Large intestine (tissue), 12 donors: Measurements from ENCODE around the gene RTL3. TPM values are rescaled to one million over a fixed set of nuclear protein-coding genes. Genes with fewer than 3 reads are reported as not detected.

ENCODE experiments used
- DNase-seq, 2 donors: peaks; one replicate each; pipeline versions ENCODE4 v3.0.0 to v3.0.0-alpha.2; 2013
- H3K27ac ChIP-seq: one replicate; pipeline ENCODE4 v1.5.1; 2013; ENCODE audit warnings: low read length
- H3K27me3 ChIP-seq: 2 replicates; pipeline ENCODE4 v1.6.1; 2013; ENCODE audit warnings: low read length; ENCODE audit not compliant: control insufficient read depth, insufficient read depth
- H3K36me3 ChIP-seq: 2 replicates; pipeline ENCODE4 v1.6.1; 2013; ENCODE audit warnings: low read length; ENCODE audit not compliant: control insufficient read depth, insufficient read depth
- H3K4me1 ChIP-seq: one replicate; pipeline ENCODE4 v1.6.1; 2013; ENCODE audit warnings: low read length; ENCODE audit not compliant: control insufficient read depth, insufficient read depth
- H3K4me3 ChIP-seq: one replicate; pipeline ENCODE4 v1.5.1; 2013; ENCODE audit warnings: low read length
- H3K9me3 ChIP-seq: one replicate; pipeline ENCODE4 v1.6.1; 2013; ENCODE audit warnings: mild to moderate bottlenecking, low read depth, low read length, moderate library complexity; ENCODE audit not compliant: control insufficient read depth
- WGBS: methylation state at CpG from one replicate; pipeline ENCODE4 v1.1.5; 2013; ENCODE audit warnings: low lambda C conversion rate; ENCODE audit not compliant: insufficient coverage; 5-methylcytosine and 5-hydroxymethylcytosine counted together
- long read RNA-seq, 11 donors: transcript quantifications; one replicate each; lab custom pipeline, GENCODE V29; 2026
- polyA plus RNA-seq: library from polyadenylated mRNA; unstranded; fragments of 120-200 nt; gene quantifications from one replicate; pipeline ENCODE4 v1.2.1, GENCODE V29; 2013

Gene RTL3
- 0.48 TPM for polyA plus RNA-seq
- long read RNA-seq, donor 1, result 0 reads
- long read RNA-seq, donor 2, result 0 reads
- long read RNA-seq, donor 3, result 0 reads
- long read RNA-seq, donor 4, result 0 reads
- long read RNA-seq, donor 5, partial matches to known transcripts, result 0 of 1 reads
- long read RNA-seq, donor 5, other reads (novel, unspliced or antisense), result 0 of 1 reads
- long read RNA-seq, donor 6, partial matches to known transcripts, result 0 of 1 reads
- long read RNA-seq, donor 6, other reads (novel, unspliced or antisense), result 0 of 1 reads
- long read RNA-seq, donor 7, result 0 reads
- long read RNA-seq, donor 8, result 0 reads
- long read RNA-seq, donor 9, result 0 reads
- long read RNA-seq, donor 10, result 0 reads
- long read RNA-seq, donor 11, result 0 reads

- Histone ChIP-seq H3K4me3 (no peak within 1 kb of the TSS), H3K4me1 (no peaks in the 10 kb centered on the region), H3K27me3 (no peaks in the 10 kb centered on the region), H3K27ac (no peak within 1 kb of the TSS), H3K36me3 (no peaks in the 10 kb centered on the region), H3K9me3 (no peaks in the 10 kb centered on the region)
- DNase-seq, result no peak
- WGBS, result no CpG with 5 or more reads among the region's 3 CpGs
Observed at GRCh38 chrX:78658845-78659744, at the start of gene RTL3. RTL3 (minus strand) TSS chrX:78659328; CDS start chrX:78658420, 908 bp downstream.

- DNase-seq, result no peak
- H3K4me1 ChIP-seq, result no peaks in the 10 kb centered on the region
- no peaks in the 10 kb centered on the region for H3K36me3 ChIP-seq
- no peak overlapping the region for H3K4me3 ChIP-seq
- no peaks in the 10 kb centered on the region for H3K27me3 ChIP-seq
- no peak overlapping the region for H3K27ac ChIP-seq
- H3K9me3 ChIP-seq, result no peaks in the 10 kb centered on the region
- WGBS, result no CpG with 5 or more reads among the region's 2 CpGs
Observed at GRCh38 chrX:78708816-78709215, 49.7 kb upstream of the RTL3 start.

GRCh38 chrX:78708262-78708661, 49.1 kb upstream of the RTL3 start:
- no peak for DNase-seq
- Histone ChIP-seq H3K9me3 (no peaks in the 10 kb centered on the region), H3K27ac (no peak overlapping the region), H3K36me3 (no peaks in the 10 kb centered on the region), H3K4me3 (no peak overlapping the region), H3K27me3 (no peaks in the 10 kb centered on the region), H3K4me1 (no peaks in the 10 kb centered on the region)
- WGBS, result no CpG with 5 or more reads among the region's 2 CpGs

GRCh38 chrX:78706071-78706470, 46.9 kb upstream of the RTL3 start:
- Histone ChIP-seq H3K27me3 (no peaks in the 10 kb centered on the region), H3K4me3 (no peak overlapping the region), H3K9me3 (no peaks in the 10 kb centered on the region), H3K27ac (no peak overlapping the region), H3K4me1 (no peaks in the 10 kb centered on the region), H3K36me3 (no peaks in the 10 kb centered on the region)
- no CpG with 5 or more reads among the region's 2 CpGs for WGBS
- no peak for DNase-seq

- Histone ChIP-seq H3K27me3 (no peaks in the 10 kb centered on the region), H3K36me3 (no peaks in the 10 kb centered on the region), H3K9me3 (no peaks in the 10 kb centered on the region), H3K4me1 (no peaks in the 10 kb centered on the region), H3K27ac (no peak overlapping the region), H3K4me3 (no peak overlapping the region)
- DNase-seq, result peak in 1 of 2 donors; percentile 1
- WGBS, result no CpG with 5 or more reads among the region's 3 CpGs
Observed at GRCh38 chrX:78693536-78693935, 34.4 kb upstream of the RTL3 start.

- Histone ChIP-seq H3K4me1 (no peaks in the 10 kb centered on the region), H3K27me3 (no peaks in the 10 kb centered on the region), H3K4me3 (no peak overlapping the region), H3K27ac (no peak overlapping the region), H3K9me3 (no peaks in the 10 kb centered on the region), H3K36me3 (no peaks in the 10 kb centered on the region)
- no peak for DNase-seq
- WGBS, result 83% methylated on average over 1 of the region's 3 CpGs
Observed at GRCh38 chrX:78693012-78693411, 33.9 kb upstream of the RTL3 start.

- Histone ChIP-seq H3K27me3 (no peaks in the 10 kb centered on the region), H3K9me3 (no peaks in the 10 kb centered on the region), H3K27ac (no peak overlapping the region), H3K4me1 (no peaks in the 10 kb centered on the region), H3K4me3 (no peak overlapping the region), H3K36me3 (no peaks in the 10 kb centered on the region)
- no CpG with 5 or more reads among the region's 2 CpGs for WGBS
- DNase-seq, result no peak
Observed at GRCh38 chrX:78687586-78687985, 28.5 kb upstream of the RTL3 start.

- Histone ChIP-seq H3K36me3 (no peaks in the 10 kb centered on the region), H3K4me1 (no peaks in the 10 kb centered on the region), H3K9me3 (no peaks in the 10 kb centered on the region), H3K4me3 (no peak overlapping the region), H3K27me3 (no peaks in the 10 kb centered on the region), H3K27ac (no peak overlapping the region)
- no peak for DNase-seq
Observed at GRCh38 chrX:78673246-78673645, 14.1 kb upstream of the RTL3 start.

GRCh38 chrX:78665342-78665741, 6.2 kb upstream of the RTL3 start:
- Histone ChIP-seq H3K9me3 (no peaks in the 10 kb centered on the region), H3K36me3 (no peaks in the 10 kb centered on the region), H3K27me3 (no peaks in the 10 kb centered on the region), H3K27ac (no peak overlapping the region), H3K4me1 (no peaks in the 10 kb centered on the region), H3K4me3 (no peak overlapping the region)
- DNase-seq, result no peak

GRCh38 chrX:78661836-78662235, 2.7 kb upstream of the RTL3 start:
- no peaks in the 10 kb centered on the region for H3K9me3 ChIP-seq
- H3K36me3 ChIP-seq, result no peaks in the 10 kb centered on the region
- H3K4me3 ChIP-seq, result no peak overlapping the region
- no peaks in the 10 kb centered on the region for H3K27me3 ChIP-seq
- no peaks in the 10 kb centered on the region for H3K4me1 ChIP-seq
- DNase-seq, result no peak
- no CpG with 5 or more reads among the region's 3 CpGs for WGBS
- no peak overlapping the region for H3K27ac ChIP-seq
